Hepatocyte (in vitro differentiated cells): ENCODE data around the gene NYAP2.

Source experiments
- EZH2 ChIP-seq: fragments of 200-600 bp; sonication (generic); IDR thresholded peaks from 2 replicates; pipeline ENCODE4 v1.6.1; 2016; ENCODE audit warnings: antibody characterized with exemption, mild to moderate bottlenecking, borderline replicate concordance
- TF ChIP-seq, protein P1 (sequence below): fragments of 200-600 bp; sonication (generic); IDR thresholded peaks from 2 replicates; pipeline ENCODE4 v1.5.1; 2016; ENCODE audit warnings: antibody characterized with exemption, mild to moderate bottlenecking; ENCODE audit not compliant: poor library complexity

DNA sequence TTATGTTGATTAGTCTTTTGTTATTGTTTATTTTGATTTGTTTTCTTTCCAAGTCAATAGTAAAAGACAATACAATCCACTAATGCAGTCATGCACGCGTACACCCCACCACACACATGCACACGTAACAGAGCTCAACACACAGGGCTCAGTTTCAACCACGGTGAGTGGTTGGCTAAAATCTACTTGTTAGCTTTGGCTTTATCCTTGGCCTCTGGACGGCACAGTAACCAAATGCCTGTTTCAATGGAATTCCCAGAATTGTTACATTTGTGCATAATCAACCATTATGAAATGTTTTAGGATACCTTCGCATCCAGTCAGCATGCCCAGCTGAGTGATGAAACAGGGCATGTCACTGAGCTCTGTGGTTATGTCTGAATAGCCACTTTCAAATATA lies 53.2 kb downstream of the NYAP2 start:
- no peak for TF ChIP-seq EZH2
- TF ChIP-seq, protein P1, sequence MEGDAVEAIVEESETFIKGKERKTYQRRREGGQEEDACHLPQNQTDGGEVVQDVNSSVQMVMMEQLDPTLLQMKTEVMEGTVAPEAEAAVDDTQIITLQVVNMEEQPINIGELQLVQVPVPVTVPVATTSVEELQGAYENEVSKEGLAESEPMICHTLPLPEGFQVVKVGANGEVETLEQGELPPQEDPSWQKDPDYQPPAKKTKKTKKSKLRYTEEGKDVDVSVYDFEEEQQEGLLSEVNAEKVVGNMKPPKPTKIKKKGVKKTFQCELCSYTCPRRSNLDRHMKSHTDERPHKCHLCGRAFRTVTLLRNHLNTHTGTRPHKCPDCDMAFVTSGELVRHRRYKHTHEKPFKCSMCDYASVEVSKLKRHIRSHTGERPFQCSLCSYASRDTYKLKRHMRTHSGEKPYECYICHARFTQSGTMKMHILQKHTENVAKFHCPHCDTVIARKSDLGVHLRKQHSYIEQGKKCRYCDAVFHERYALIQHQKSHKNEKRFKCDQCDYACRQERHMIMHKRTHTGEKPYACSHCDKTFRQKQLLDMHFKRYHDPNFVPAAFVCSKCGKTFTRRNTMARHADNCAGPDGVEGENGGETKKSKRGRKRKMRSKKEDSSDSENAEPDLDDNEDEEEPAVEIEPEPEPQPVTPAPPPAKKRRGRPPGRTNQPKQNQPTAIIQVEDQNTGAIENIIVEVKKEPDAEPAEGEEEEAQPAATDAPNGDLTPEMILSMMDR = no peak
